GOT3 (cell line): ENCODE measurements around the gene ANGPTL8.

Experiments used
- DNase-seq: peaks from one replicate; lab custom pipeline; 2025; ENCODE audit warnings: mixed read lengths; lab: John Stamatoyannopoulos, UW

ANGPTL8 gene

GRCh38 chr19:11236324-11237301 lies 2.8 kb upstream of the ANGPTL8 start:
- no peak for DNase-seq

GRCh38 chr19:11237321-11237720 lies 2.1 kb upstream of the ANGPTL8 start:
- DNase-seq: no peak

- DNase-seq: no peak
Measured at GRCh38 chr19:11238041-11238440, 1.4 kb upstream of the ANGPTL8 start.

GRCh38 chr19:11238781-11239376 lies 540 bp upstream of the ANGPTL8 start:
- no peak for DNase-seq

GRCh38 chr19:11240008-11240444 lies 607 bp downstream of the ANGPTL8 start:
- DNase-seq: no peak

GRCh38 chr19:11242025-11242424 lies 2.6 kb downstream of the ANGPTL8 start:
- no peak for DNase-seq

- DNase-seq: peak; percentile 11
Measured at GRCh38 chr19:11242864-11243797, 3.7 kb downstream of the ANGPTL8 start.

- DNase-seq: no peak
Measured at GRCh38 chr19:11243798-11244169, 4.4 kb downstream of the ANGPTL8 start.

GRCh38 chr19:11244846-11245589 lies 5.6 kb downstream of the ANGPTL8 start:
- DNase-seq: no peak

- no peak for DNase-seq
Measured at GRCh38 chr19:11246941-11247340, 7.5 kb downstream of the ANGPTL8 start.

GRCh38 chr19:11247391-11247790 lies 8.0 kb downstream of the ANGPTL8 start:
- no peak for DNase-seq

- DNase-seq: no peak
Measured at GRCh38 chr19:11247934-11248333, 8.5 kb downstream of the ANGPTL8 start.

GRCh38 chr19:11248852-11249251 lies 9.4 kb downstream of the ANGPTL8 start:
- DNase-seq: no peak

- no peak for DNase-seq
Measured at GRCh38 chr19:11251217-11251616, 11.8 kb downstream of the ANGPTL8 start.

- no peak for DNase-seq
Measured at GRCh38 chr19:11251650-11252314, 12.4 kb downstream of the ANGPTL8 start.

GRCh38 chr19:11252665-11253355 lies 13.4 kb downstream of the ANGPTL8 start:
- DNase-seq: no peak

GRCh38 chr19:11254666-11255065 lies 15.2 kb downstream of the ANGPTL8 start:
- no peak for DNase-seq

- DNase-seq: no peak
Measured at GRCh38 chr19:11256189-11256588, 16.8 kb downstream of the ANGPTL8 start.

GRCh38 chr19:11257846-11258380 lies 18.5 kb downstream of the ANGPTL8 start:
- no peak for DNase-seq

- no peak for DNase-seq
Measured at GRCh38 chr19:11260996-11261395, 21.6 kb downstream of the ANGPTL8 start.
